NCI-H226 (cell line): ENCODE measurements around the gene ATP5F1B.
"Not testable (repeated sequence)": the region's sequence is repeated elsewhere in the genome, so short reads cannot be mapped to it uniquely, and the experiment has no call there.

Experiments used
- DNase-seq: peaks from one replicate; pipeline ENCODE4 v3.0.0-alpha.2; 2015

The ATP5F1B gene

GRCh38 chr12:56645717-56646446 lies at the start of gene ATP5F1B:
TSS of gene ATP5F1B (minus strand) at chr12:56645984. CDS start at chr12:56645963, 21 bp downstream.
- DNase-seq = peak; percentile 100

- no peak for DNase-seq
Measured at GRCh38 chr12:56694161-56694560, 48.4 kb upstream of the ATP5F1B start.

- DNase-seq = no peak
Measured at GRCh38 chr12:56688846-56689109, 43.0 kb upstream of the ATP5F1B start.

GRCh38 chr12:56688129-56688845 lies 42.5 kb upstream of the ATP5F1B start, which contains the start of gene PTGES3:
TSS of gene PTGES3 (minus strand) at chr12:56688284. CDS start at chr12:56687999, 285 bp downstream.
- peak; percentile 100 for DNase-seq

- DNase-seq = peak; percentile 8
Measured at GRCh38 chr12:56687223-56688128, 41.7 kb upstream of the ATP5F1B start.

- no peak for DNase-seq
Measured at GRCh38 chr12:56684745-56685359, 39.1 kb upstream of the ATP5F1B start.

- no peak for DNase-seq
Measured at GRCh38 chr12:56682323-56682722, 36.5 kb upstream of the ATP5F1B start.

GRCh38 chr12:56679883-56680575 lies 34.2 kb upstream of the ATP5F1B start:
- no peak for DNase-seq

GRCh38 chr12:56678852-56679251 lies 33.1 kb upstream of the ATP5F1B start:
- DNase-seq = no peak

- no peak for DNase-seq
Measured at GRCh38 chr12:56677680-56678079, 31.9 kb upstream of the ATP5F1B start.

- DNase-seq = no peak
Measured at GRCh38 chr12:56676851-56677580, 31.2 kb upstream of the ATP5F1B start.

GRCh38 chr12:56671608-56672007 lies 25.8 kb upstream of the ATP5F1B start:
- DNase-seq = no peak

GRCh38 chr12:56670836-56671235 lies 25.1 kb upstream of the ATP5F1B start:
- DNase-seq = no peak

GRCh38 chr12:56668197-56668457 lies 22.3 kb upstream of the ATP5F1B start:
- no peak for DNase-seq

GRCh38 chr12:56661979-56662638 lies 16.3 kb upstream of the ATP5F1B start:
- no peak for DNase-seq

GRCh38 chr12:56661560-56661959 lies 15.8 kb upstream of the ATP5F1B start:
- DNase-seq = no peak

GRCh38 chr12:56658921-56659320 lies 13.1 kb upstream of the ATP5F1B start:
- peak; percentile 21 for DNase-seq

GRCh38 chr12:56657416-56658379 lies 11.9 kb upstream of the ATP5F1B start:
- peak; percentile 70 for DNase-seq

- DNase-seq = not testable (repeated sequence)
Measured at GRCh38 chr12:56653781-56654180, 8.0 kb upstream of the ATP5F1B start.

GRCh38 chr12:56648023-56648422 lies 2.2 kb upstream of the ATP5F1B start:
- DNase-seq = not testable (repeated sequence)
